ENCODE measurements around the gene MLLT10. TPM values are rescaled to one million over a fixed set of nuclear protein-coding genes. Genes with fewer than 3 reads are reported as not detected.
A peak's percentile ranks its signal among the peaks of the same experiment; 100 is the strongest.

The MLLT10 gene
- total RNA-seq, 2 experiments from 2014 or later, result 32.8 to 35.4 TPM

DNA sequence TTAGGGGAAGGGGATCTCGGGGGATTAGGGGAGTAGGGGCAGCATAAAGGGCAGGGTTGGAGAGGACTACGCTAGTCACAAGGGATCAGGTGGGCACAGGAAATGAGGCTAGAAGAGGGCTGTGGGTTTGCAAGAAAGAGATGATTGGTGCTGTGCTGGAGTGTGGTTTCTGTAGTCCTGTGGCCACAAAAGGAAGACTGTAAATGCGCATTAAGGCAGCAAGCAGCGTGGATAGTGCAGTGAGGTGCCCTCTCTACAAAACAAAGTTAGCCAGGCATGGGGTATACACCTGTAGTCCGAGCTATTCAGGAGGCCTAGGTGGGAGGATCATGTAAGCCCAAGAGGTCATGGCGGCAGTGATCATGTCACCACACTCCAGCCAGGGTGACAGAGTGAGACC lies 212.1 kb downstream of the MLLT10 start:
- intact Hi-C loops (cut with micrococcal nuclease), result loop anchor here (10.0 kb wide), 2 partner anchors 209 to 571 kb away; no protein-coding TSS in a partner anchor
- Mint-ChIP-seq H3K9me3 (no peaks in the 10 kb centered on the region), H3K4me1 (ENCODE audit: low read depth) (peaks cover 18% of the 10 kb centered on the region), H3K27me3 (no peaks in the 10 kb centered on the region), H3K27ac (peak overlapping the region; percentile 34), H3K4me3 (no peak overlapping the region), H3K36me3 (peaks cover 13% of the 10 kb centered on the region)
- peak; percentile 35 for DNase-seq
- ChIA-PET CTCF (no interaction called here), POLR2A (no interaction called here)

DNA sequence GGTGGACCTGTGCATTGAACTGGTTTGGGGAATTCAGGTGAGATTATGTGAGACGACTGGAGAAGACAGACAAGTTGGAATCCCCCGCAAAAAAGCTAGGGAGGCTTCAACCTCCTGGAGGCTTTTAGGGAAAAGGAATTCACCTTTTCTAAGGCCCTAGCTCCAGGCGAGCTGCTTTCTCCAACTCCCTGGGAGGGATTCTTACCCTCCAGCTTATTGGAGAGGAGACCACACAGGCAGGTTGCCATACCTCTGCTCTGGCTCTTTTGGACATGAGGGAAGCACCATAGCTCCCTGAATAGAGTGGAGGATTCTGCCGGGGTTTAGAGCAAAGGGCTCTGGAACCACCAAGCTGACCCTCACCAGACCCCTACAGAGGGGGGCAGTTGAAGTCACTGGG lies 213.8 kb downstream of the MLLT10 start:
- Mint-ChIP-seq H3K27ac (no peak overlapping the region), H3K9me3 (no peaks in the 10 kb centered on the region), H3K4me1 (ENCODE audit: low read depth) (peaks cover 14% of the 10 kb centered on the region), H3K36me3 (peaks cover 6% of the 10 kb centered on the region), H3K27me3 (no peaks in the 10 kb centered on the region), H3K4me3 (no peak overlapping the region)
- ChIA-PET CTCF (interaction anchor here (1.0 kb wide), 1 partner anchor 9 kb away, joined by 3 read pairs; no protein-coding TSS in a partner anchor), POLR2A (no interaction called here)
- DNase-seq, result no peak
- intact Hi-C loops (cut with micrococcal nuclease), result loop anchor here (10.0 kb wide), 2 partner anchors 207 to 573 kb away; no protein-coding TSS in a partner anchor

DNA sequence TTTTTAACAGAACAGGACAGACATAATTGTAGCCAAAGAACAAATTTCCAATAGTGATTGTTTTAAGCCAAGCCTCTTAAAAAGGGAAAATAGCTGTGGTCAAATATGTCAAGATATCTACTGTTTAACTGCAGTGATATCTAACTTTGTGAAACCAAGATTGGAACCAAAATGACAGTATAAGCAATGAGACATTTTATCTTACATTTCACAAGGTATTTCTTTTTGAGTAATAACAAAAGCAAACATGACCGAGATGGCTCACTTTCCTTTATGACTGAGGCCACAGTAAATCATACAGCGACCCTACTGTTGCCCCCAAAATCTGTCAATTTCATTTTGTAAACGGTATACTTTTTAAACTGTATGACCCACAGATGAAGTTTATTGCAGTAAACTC lies 215.8 kb downstream of the MLLT10 start:
- Mint-ChIP-seq H3K27me3 (no peaks in the 10 kb centered on the region), H3K4me1 (ENCODE audit: low read depth) (peaks cover 14% of the 10 kb centered on the region), H3K4me3 (no peak overlapping the region), H3K36me3 (peaks cover 1% of the 10 kb centered on the region), H3K27ac (no peak overlapping the region), H3K9me3 (no peaks in the 10 kb centered on the region)
- intact Hi-C loops (cut with micrococcal nuclease), result loop anchor here (10.0 kb wide), 2 partner anchors 205 to 575 kb away; no protein-coding TSS in a partner anchor
- POLR2A ChIA-PET, result no interaction called here
- DNase-seq, result no peak
- CTCF ChIA-PET, result no interaction called here

DNA sequence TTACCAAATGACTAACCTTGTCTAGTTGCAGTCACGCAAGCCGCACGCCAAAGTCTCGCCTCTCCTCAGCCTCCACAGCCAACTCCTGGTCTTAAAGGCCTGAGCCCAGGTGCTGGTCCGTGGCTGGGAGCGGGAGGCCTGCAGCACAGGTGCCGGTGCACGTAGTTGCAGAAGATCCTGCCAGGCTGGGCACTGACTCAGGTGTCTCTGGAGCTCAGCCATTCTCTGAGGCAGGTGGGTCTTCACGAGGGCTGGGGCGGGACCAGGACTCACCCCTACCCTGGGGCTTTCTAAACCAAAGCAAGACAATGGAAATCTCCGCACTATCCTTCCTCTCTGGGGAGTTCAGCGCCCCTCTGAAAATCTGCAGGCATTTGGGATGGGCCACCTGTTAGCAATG lies 216.4 kb downstream of the MLLT10 start:
- POLR2A ChIA-PET, result no interaction called here
- no peak for DNase-seq
- Mint-ChIP-seq H3K4me1 (ENCODE audit: low read depth) (peaks cover 14% of the 10 kb centered on the region), H3K4me3 (no peak overlapping the region), H3K27ac (no peak overlapping the region), H3K36me3 (peaks cover under 1% of the 10 kb centered on the region), H3K27me3 (no peaks in the 10 kb centered on the region), H3K9me3 (no peaks in the 10 kb centered on the region)
- CTCF ChIA-PET, result no interaction called here
- intact Hi-C loops (cut with micrococcal nuclease), result no loop called here

DNA sequence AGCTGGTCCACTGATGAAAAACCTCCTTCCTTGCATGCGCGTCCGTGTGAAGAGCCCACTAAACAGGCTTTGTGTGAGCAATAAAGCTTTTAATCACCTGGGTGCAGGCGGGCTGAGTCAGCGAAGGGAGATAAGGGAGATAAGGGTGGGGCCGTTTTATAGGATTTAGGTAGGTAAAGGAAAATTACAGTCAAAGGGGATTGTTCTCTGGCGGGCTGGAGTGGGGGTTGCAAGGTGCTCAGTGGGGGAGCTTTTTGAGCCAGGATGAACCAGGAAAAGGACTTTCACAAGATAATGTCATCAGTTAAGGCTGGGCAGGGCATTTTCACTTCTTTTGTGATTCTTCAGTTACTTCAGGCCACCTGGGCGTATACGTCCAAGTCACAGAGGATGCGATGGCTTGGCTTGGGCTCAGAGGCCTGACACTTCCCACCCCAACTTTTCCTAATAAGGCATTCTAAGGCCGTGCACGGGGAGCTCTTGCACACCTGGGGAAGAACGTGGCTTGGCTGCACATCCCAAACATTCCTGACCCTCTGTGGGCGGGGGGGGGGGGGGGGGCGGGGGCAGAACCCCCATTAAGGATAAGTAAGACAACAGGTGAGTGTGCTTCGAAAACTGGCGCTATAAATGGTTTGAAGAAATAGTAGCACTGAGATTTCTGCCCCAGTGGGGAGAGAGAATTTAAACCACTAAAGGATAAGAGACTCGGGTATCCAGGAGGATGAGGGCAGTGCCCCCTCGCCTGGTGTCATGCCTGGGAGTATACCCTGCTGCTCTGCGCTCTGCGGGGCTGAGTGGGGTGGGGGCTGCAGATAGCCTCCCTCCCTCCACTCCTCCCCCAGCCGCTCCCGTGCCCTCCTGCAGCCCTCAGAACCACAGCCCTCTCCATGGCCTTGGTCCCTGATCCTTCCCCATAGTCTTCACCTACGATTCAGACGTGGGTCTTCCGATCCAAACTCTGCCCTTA lies 217.6 kb downstream of the MLLT10 start:
- Mint-ChIP-seq H3K36me3 (peaks cover 4% of the 10 kb centered on the region), H3K4me3 (no peak overlapping the region), H3K27me3 (no peaks in the 10 kb centered on the region), H3K4me1 (ENCODE audit: low read depth) (peaks cover 9% of the 10 kb centered on the region), H3K27ac (no peak overlapping the region), H3K9me3 (no peaks in the 10 kb centered on the region)
- POLR2A ChIA-PET, result no interaction called here
- CTCF ChIA-PET, result no interaction called here
- DNase-seq, result no peak
- intact Hi-C loops (cut with micrococcal nuclease), result no loop called here

DNA sequence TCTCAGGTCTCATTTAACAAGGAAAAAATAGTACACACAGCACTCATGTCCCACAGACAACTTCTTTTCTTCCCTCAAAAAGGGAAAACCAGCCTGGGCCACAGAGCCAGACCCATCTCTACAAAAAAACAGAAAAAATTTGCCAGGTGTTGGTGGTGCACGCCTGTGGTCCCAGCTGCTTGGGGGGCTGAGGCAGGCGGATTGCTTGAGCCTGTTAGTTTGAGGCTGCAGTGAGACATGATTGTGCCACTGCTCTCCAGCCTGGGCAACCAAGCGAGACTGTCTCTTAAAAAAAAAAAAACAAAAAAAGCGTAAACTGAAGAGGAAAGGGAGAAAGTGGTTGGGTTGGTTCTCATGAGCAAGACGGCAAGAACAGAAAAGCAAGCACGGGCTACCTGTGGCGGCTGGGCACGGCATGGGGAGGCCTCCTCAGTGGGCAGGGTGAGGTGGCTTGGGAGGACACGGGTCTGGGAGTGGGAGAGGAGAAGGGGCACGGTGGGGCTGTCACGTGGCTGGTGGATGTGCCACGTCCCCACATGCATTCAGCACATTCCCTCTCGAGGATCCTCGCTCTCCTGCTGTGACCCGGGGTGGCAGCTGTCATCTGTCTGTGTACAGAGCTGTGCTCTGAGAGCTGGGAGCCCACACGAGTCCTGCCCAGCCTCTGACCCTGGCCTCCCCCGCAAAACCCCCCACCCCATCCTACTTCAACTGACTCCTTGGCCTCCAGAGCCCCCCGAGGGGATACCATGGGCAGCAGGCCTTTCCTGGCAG lies 219.7 kb downstream of the MLLT10 start:
- H3K4me1 Mint-ChIP-seq (ENCODE audit: low read depth), result peaks cover 6% of the 10 kb centered on the region
- H3K4me3 Mint-ChIP-seq, result no peak overlapping the region
- H3K36me3 Mint-ChIP-seq, result peaks cover 4% of the 10 kb centered on the region
- H3K9me3 Mint-ChIP-seq, result no peaks in the 10 kb centered on the region
- DNase-seq, result no peak
- no peaks in the 10 kb centered on the region for H3K27me3 Mint-ChIP-seq
- CTCF ChIA-PET, result no interaction called here
- intact Hi-C loops (cut with micrococcal nuclease), result no loop called here
- POLR2A ChIA-PET, result no interaction called here
- no peak overlapping the region for H3K27ac Mint-ChIP-seq

DNA sequence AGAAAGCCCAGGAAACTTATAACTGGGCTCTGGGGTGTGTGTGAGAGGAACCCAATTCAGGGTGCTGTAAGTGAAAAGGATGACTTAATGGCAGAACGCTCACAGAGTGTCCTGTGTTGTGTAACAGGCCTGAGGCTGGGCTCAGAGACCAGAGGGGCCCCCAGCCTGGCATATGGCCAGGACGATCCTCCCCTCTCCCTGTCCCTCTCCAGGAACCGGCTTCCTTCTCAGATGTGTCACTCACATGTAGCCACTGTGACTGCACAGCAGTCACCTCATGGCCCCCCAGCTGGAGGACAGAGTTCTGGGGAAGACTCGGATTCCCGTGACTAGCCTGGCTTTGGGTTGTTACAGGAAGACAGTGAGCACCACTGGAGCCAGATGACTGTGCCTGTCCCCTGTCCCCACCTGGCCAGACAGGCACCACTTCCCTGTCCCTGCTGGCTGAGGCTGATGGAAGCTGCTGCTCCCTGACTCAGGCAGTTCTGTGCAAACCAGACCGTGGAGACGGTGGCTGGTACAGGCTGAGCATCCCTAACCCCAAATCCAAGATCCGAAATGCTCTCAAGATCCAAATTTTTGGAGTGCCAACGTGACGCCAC lies 220.5 kb downstream of the MLLT10 start:
- intact Hi-C loops (cut with micrococcal nuclease), result no loop called here

DNA sequence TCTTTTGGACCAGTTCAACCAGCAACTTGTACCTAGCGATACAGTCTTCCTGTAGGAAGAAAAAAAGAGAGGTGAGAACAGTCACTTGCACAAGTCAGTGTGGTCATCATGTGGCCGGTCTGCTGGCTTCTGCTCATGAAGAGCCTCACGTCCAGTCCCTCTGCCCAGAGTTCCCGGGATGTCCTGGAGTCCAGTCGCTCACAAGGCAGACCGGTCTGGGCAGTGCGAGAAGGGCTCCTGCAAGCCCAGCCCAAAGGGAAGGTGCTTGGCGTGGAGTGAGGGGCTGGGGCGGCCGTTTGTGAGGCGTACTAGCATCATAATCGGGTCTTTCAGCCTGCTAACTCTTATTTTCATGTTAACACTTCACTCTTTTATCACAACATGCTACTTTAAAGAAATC lies 222.7 kb downstream of the MLLT10 start:
- no peaks in the 10 kb centered on the region for H3K27me3 Mint-ChIP-seq
- no peak overlapping the region for H3K27ac Mint-ChIP-seq
- no peaks in the 10 kb centered on the region for H3K4me1 Mint-ChIP-seq (ENCODE audit: low read depth)
- peaks cover 4% of the 10 kb centered on the region for H3K36me3 Mint-ChIP-seq
- ChIA-PET CTCF (no interaction called here), POLR2A (no interaction called here)
- no peak overlapping the region for H3K4me3 Mint-ChIP-seq
- no peaks in the 10 kb centered on the region for H3K9me3 Mint-ChIP-seq
- intact Hi-C loops (cut with micrococcal nuclease), result no loop called here
- no peak for DNase-seq

More for the DNA sequence above, 220.5 kb downstream of the MLLT10 start:
- POLR2A ChIA-PET, result no interaction called here
- no peak for DNase-seq
- H3K4me3 Mint-ChIP-seq, result no peak overlapping the region
- peaks cover 6% of the 10 kb centered on the region for H3K4me1 Mint-ChIP-seq (ENCODE audit: low read depth)
- H3K9me3 Mint-ChIP-seq, result no peaks in the 10 kb centered on the region
- peaks cover 4% of the 10 kb centered on the region for H3K36me3 Mint-ChIP-seq
- no peak overlapping the region for H3K27ac Mint-ChIP-seq
- CTCF ChIA-PET, result no interaction called here
- H3K27me3 Mint-ChIP-seq, result no peaks in the 10 kb centered on the region

DNA sequence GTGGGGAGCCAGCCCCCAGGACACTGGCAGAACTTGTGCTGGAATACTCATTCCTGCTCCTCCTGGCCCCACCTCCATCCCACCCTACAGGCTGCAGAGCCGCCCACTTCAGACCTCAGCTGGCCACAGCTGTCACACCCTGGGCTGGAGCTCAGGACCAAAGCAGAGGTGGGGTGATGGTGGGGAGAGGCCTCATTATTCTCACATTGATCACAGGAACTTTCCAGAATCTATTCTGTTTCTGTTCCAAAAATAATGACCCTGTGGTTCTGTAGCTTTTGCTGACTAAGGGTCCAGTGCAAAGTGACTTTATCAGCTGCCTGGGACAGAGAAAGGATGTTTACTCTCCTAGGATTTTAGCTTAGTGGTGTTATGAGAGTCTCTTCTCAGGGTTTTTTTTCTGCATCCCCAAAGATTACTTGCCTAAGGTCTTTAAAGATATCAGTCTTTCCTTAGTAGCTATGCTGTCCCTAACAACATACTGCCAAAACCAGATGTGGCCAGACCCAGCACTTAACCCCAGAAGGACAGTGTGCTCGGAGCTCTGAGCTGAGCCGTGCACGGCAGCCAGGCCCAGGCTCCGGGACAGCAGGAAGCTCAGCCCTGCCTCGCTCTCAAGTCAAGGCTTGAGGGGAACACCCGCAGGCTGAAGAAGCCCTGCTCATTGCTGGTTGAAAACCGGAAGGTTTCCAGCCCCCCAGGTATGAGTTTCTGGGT lies 223.3 kb downstream of the MLLT10 start:
- peaks cover 4% of the 10 kb centered on the region for H3K36me3 Mint-ChIP-seq
- intact Hi-C loops (cut with micrococcal nuclease), result no loop called here
- CTCF ChIA-PET, result no interaction called here
- POLR2A ChIA-PET, result no interaction called here
- H3K27ac Mint-ChIP-seq, result no peak overlapping the region
- no peaks in the 10 kb centered on the region for H3K4me1 Mint-ChIP-seq (ENCODE audit: low read depth)
- H3K27me3 Mint-ChIP-seq, result no peaks in the 10 kb centered on the region
- DNase-seq, result no peak
- H3K4me3 Mint-ChIP-seq, result no peak overlapping the region
- H3K9me3 Mint-ChIP-seq, result no peaks in the 10 kb centered on the region

DNA sequence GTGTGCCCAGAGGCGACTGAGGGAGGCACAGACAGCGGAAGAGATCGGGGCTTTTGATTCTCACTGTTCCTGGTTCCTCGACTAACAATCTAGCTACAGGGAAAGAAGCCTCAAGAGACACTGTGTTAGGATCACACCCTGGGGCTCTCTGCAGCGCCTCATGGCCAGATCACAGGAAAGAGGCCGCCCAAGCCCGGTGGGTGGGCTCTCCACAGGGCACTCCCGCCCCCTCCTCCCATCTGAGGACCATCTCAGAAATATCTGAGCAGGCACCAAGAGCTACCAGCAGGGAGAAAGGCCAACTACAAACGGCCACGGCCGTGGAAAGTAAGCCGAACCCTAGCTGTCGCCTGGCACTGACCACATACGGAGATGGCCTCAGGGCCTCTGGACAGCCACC lies 224.2 kb downstream of the MLLT10 start:
- ChIA-PET CTCF (no interaction called here), POLR2A (no interaction called here)
- no peaks in the 10 kb centered on the region for H3K4me1 Mint-ChIP-seq (ENCODE audit: low read depth)
- H3K36me3 Mint-ChIP-seq, result peaks cover 4% of the 10 kb centered on the region
- no peaks in the 10 kb centered on the region for H3K27me3 Mint-ChIP-seq
- no peak for DNase-seq
- H3K27ac Mint-ChIP-seq, result no peak overlapping the region
- no peaks in the 10 kb centered on the region for H3K9me3 Mint-ChIP-seq
- intact Hi-C loops (cut with micrococcal nuclease), result no loop called here
- no peak overlapping the region for H3K4me3 Mint-ChIP-seq

DNA sequence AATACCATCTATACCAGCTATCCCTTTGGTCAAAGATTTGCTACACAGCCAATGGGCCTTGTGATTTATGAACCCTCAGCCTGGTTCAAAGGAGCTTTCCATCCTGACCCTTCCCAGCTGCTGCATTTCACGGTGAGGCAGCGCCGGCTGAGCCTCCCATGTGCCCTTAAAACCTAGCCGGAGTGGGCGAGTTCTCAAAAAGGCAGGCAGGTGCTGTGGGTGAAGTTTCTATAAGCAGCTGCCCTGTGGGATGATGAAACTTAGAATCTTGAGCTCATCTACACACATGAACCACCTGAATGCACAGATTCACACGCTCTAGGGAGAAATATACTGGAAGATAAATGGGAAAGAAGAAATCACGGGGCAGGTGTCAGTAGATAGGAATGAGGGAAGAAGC lies 224.7 kb downstream of the MLLT10 start:
- H3K36me3 Mint-ChIP-seq, result peaks cover 4% of the 10 kb centered on the region
- no peaks in the 10 kb centered on the region for H3K9me3 Mint-ChIP-seq
- ChIA-PET POLR2A (no interaction called here), CTCF (no interaction called here)
- no peak overlapping the region for H3K4me3 Mint-ChIP-seq
- H3K27me3 Mint-ChIP-seq, result no peaks in the 10 kb centered on the region
- DNase-seq, result no peak
- no peak overlapping the region for H3K27ac Mint-ChIP-seq
- intact Hi-C loops (cut with micrococcal nuclease), result no loop called here
- no peaks in the 10 kb centered on the region for H3K4me1 Mint-ChIP-seq (ENCODE audit: low read depth)

DNA sequence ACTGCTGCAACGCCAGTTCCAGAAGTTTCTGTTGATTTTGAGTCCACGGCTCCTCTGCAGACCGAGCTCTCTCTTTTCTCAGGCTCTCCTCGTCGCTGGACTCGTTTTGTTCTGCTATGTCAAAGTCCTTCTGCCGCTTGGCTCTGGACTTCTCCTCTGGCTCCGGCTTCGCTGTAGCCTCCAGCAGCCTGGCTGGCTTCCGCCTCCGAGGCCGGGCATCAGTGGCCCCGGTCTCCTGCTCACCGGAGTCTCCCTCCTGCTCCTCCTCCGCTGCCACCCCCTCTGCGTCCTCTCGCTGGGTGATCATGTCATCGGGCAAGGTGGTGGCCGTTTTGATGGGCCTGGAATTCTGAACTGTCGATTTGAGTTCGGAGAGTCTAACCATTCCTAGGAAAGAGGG lies 225.2 kb downstream of the MLLT10 start:
- no peak overlapping the region for H3K27ac Mint-ChIP-seq

More for the DNA sequence above, 225.2 kb downstream of the MLLT10 start:
- no peaks in the 10 kb centered on the region for H3K9me3 Mint-ChIP-seq
- CTCF ChIA-PET, result no interaction called here
- intact Hi-C loops (cut with micrococcal nuclease), result no loop called here
- H3K4me3 Mint-ChIP-seq, result no peak overlapping the region
- DNase-seq, result no peak
- POLR2A ChIA-PET, result no interaction called here
- peaks cover 4% of the 10 kb centered on the region for H3K36me3 Mint-ChIP-seq
- no peaks in the 10 kb centered on the region for H3K27me3 Mint-ChIP-seq
- H3K4me1 Mint-ChIP-seq (ENCODE audit: low read depth), result no peaks in the 10 kb centered on the region

All from activated CD4-positive, alpha-beta memory T cell treated with anti-CD3 and anti-CD28 coated beads for 36 hours (primary cell).